ENCODE measurements around the gene CLCN5.

CLCN5 gene

GRCh38 chrX:49919617-49920016 lies 2.8 kb upstream of the CLCN5 start:
- Histone ChIP-seq H3K27ac (ENCODE audit: low read length) (no peak overlapping the region), H3K4me3 (ENCODE audit: low read length) (no peak overlapping the region), H3K9me2 (replicated peaks; ENCODE audit: insufficient read depth, low read length) (no peaks in the 10 kb centered on the region), H3K36me3 (replicated peaks; ENCODE audit: insufficient read depth, low read length) (no peaks in the 10 kb centered on the region), H4K20me1 (ENCODE audit: insufficient read depth, low read length) (no peaks in the 10 kb centered on the region), H3K27me3 (replicated peaks; ENCODE audit: insufficient read depth, low read length) (no peaks in the 10 kb centered on the region), H3K9me3 (replicated peaks; ENCODE audit: insufficient read depth, low read length) (no peaks in the 10 kb centered on the region), H2AFZ (ENCODE audit: low read length) (no peak overlapping the region), H3K9ac (ENCODE audit: low read length) (no peak overlapping the region), H3F3A (ENCODE audit: insufficient read depth, low read length) (no peaks in the 10 kb centered on the region), H3K4me1 (ENCODE audit: low read length) (no peaks in the 10 kb centered on the region), H3K79me2 (ENCODE audit: low read length) (no peaks in the 10 kb centered on the region), H3K4me2 (ENCODE audit: low read depth, low read length) (no peak overlapping the region)
- TF ChIP-seq EZH2 (optimal IDR thresholded peaks at IDR 0.05; ENCODE audit: low read depth, low read length) (no peak), CTCF (IDR thresholded peaks at IDR 0.05; ENCODE audit: low read length) (peak; percentile 74), EZH2phosphoT487 (IDR thresholded peaks at IDR 0.05; ENCODE audit: low read length) (no peak)
- DNase-seq, result peak; percentile 21

DNA sequence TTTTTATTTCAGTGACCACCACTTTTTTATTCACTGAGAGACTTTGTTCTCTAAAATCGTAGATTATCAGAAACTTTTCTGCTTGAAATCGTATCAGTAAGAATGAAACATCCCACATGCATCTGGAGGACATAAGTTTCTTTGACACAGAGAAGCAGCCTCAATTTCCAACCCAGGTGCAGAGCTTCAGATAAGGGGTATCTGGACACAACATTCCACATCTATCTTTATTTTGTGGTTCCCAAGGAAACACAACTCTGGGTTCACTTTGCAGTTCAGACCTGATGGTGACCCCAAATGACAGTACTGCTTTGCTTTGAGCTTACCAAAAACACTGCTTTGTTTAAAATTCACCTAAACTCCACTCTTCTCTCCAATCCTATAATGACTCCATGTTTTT lies 1.3 kb upstream of the CLCN5 start:
- Histone ChIP-seq H3F3A (ENCODE audit: insufficient read depth, low read length) (no peaks in the 10 kb centered on the region), H3K27ac (ENCODE audit: low read length) (no peak overlapping the region), H3K9me2 (replicated peaks; ENCODE audit: insufficient read depth, low read length) (no peaks in the 10 kb centered on the region), H3K4me2 (ENCODE audit: low read depth, low read length) (no peak overlapping the region), H3K79me2 (ENCODE audit: low read length) (no peaks in the 10 kb centered on the region), H3K4me1 (ENCODE audit: low read length) (no peaks in the 10 kb centered on the region), H3K27me3 (replicated peaks; ENCODE audit: insufficient read depth, low read length) (no peaks in the 10 kb centered on the region), H2AFZ (ENCODE audit: low read length) (no peak overlapping the region), H3K36me3 (replicated peaks; ENCODE audit: insufficient read depth, low read length) (no peaks in the 10 kb centered on the region), H4K20me1 (ENCODE audit: insufficient read depth, low read length) (no peaks in the 10 kb centered on the region), H3K9me3 (replicated peaks; ENCODE audit: insufficient read depth, low read length) (no peaks in the 10 kb centered on the region), H3K4me3 (ENCODE audit: low read length) (no peak overlapping the region), H3K9ac (ENCODE audit: low read length) (no peak overlapping the region)
- DNase-seq, result no peak
- TF ChIP-seq CTCF (IDR thresholded peaks at IDR 0.05; ENCODE audit: low read length), result no peak
- no peak for TF ChIP-seq EZH2 (optimal IDR thresholded peaks at IDR 0.05; ENCODE audit: low read depth, low read length)
- no peak for TF ChIP-seq EZH2phosphoT487 (IDR thresholded peaks at IDR 0.05; ENCODE audit: low read length)

DNA sequence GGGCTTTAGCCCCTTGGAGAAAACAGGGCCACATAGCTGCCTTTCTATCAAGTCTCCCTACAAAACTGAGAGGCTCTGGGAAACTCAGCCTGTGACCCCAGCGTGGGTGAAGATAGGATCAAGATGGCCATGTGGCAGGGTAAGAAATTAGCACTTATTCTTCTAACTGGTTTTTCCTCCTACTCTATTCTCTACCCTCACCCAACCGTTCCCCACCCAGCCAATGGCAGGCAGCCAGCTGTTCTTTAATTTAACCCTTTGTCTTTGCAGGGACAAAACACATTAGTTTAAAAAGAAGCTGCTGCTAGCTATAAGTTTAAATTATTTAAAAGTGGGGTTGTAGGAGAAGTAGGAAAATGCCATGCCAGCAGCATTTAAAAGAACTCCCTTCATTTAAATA lies 2.8 kb downstream of the CLCN5 start:
- H3K4me1 ChIP-seq (ENCODE audit: low read length), result no peaks in the 10 kb centered on the region
- no peaks in the 10 kb centered on the region for H3K9me3 ChIP-seq (replicated peaks; ENCODE audit: insufficient read depth, low read length)
- H3K36me3 ChIP-seq (replicated peaks; ENCODE audit: insufficient read depth, low read length), result no peaks in the 10 kb centered on the region
- TF ChIP-seq EZH2phosphoT487 (IDR thresholded peaks at IDR 0.05; ENCODE audit: low read length), result no peak
- TF ChIP-seq CTCF (IDR thresholded peaks at IDR 0.05; ENCODE audit: low read length), result no peak
- TF ChIP-seq EZH2 (optimal IDR thresholded peaks at IDR 0.05; ENCODE audit: low read depth, low read length), result no peak
- H2AFZ ChIP-seq (ENCODE audit: low read length), result no peak overlapping the region
- no peaks in the 10 kb centered on the region for H3K27me3 ChIP-seq (replicated peaks; ENCODE audit: insufficient read depth, low read length)
- no peaks in the 10 kb centered on the region for H3K9me2 ChIP-seq (replicated peaks; ENCODE audit: insufficient read depth, low read length)
- H3F3A ChIP-seq (ENCODE audit: insufficient read depth, low read length), result no peaks in the 10 kb centered on the region
- no peak overlapping the region for H3K27ac ChIP-seq (ENCODE audit: low read length)
- no peak overlapping the region for H3K4me2 ChIP-seq (ENCODE audit: low read depth, low read length)
- no peaks in the 10 kb centered on the region for H3K79me2 ChIP-seq (ENCODE audit: low read length)
- H4K20me1 ChIP-seq (ENCODE audit: insufficient read depth, low read length), result no peaks in the 10 kb centered on the region
- no peak for DNase-seq
- no peak overlapping the region for H3K4me3 ChIP-seq (ENCODE audit: low read length)
- H3K9ac ChIP-seq (ENCODE audit: low read length), result no peak overlapping the region
